ENCODE results near the gene SIRT2.
"Not testable (repeated sequence)": the region's sequence is repeated elsewhere in the genome, so short reads cannot be mapped to it uniquely, and the experiment has no call there.

Gene SIRT2

GRCh38 chr19:38830039-38830733, 69.2 kb downstream of the SIRT2 start:
- H3K4me3 ChIP-seq (ENCODE audit: low read depth, low read length): no peak overlapping the region
- no peak for DNase-seq (ENCODE audit: low read depth)
- TF ChIP-seq, protein P1, sequence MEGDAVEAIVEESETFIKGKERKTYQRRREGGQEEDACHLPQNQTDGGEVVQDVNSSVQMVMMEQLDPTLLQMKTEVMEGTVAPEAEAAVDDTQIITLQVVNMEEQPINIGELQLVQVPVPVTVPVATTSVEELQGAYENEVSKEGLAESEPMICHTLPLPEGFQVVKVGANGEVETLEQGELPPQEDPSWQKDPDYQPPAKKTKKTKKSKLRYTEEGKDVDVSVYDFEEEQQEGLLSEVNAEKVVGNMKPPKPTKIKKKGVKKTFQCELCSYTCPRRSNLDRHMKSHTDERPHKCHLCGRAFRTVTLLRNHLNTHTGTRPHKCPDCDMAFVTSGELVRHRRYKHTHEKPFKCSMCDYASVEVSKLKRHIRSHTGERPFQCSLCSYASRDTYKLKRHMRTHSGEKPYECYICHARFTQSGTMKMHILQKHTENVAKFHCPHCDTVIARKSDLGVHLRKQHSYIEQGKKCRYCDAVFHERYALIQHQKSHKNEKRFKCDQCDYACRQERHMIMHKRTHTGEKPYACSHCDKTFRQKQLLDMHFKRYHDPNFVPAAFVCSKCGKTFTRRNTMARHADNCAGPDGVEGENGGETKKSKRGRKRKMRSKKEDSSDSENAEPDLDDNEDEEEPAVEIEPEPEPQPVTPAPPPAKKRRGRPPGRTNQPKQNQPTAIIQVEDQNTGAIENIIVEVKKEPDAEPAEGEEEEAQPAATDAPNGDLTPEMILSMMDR (IDR thresholded peaks at IDR 0.05; ENCODE audit: low read depth, low read length, missing control alignments): no peak

DNA sequence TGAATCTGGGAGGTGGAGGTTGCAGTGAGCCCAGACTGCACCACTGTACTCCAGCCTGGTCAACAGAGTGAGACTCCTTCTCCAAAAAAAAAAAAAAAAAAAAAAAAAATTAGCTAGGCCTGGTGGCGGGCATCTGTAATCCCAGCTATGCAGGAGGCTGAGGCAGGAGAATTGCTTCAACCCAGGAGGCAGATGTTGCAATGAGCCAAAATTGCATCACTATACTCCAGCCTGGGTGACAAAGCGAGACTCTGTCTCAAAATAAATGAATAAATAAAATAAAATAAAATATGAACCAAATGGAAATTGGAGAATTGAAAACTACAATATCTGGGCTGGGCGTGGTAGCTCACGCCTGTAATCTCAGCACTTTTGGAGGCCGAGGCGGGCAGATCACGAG, 70.2 kb downstream of the SIRT2 start:
- H3K4me3 ChIP-seq (ENCODE audit: low read depth, low read length); DNase-seq (ENCODE audit: low read depth): not testable (repeated sequence)

Measured in GM12864 (cell line).